Prostate gland (tissue), 2 donors: ENCODE results near the gene SPPL3. TPM values are rescaled to one million over a fixed set of nuclear protein-coding genes. Genes with fewer than 3 reads are reported as not detected.

ENCODE experiments used
- DNase-seq: peaks from one replicate; pipeline ENCODE4 v3.0.0-alpha.2; 2019; ENCODE audit warnings: low spot score
- H3K27ac ChIP-seq, 2 donors: fragments of 200-600 bp; sonication (generic); 2 replicates each; pipeline ENCODE4 v1.5.1; 2017 to 2019
- H3K27me3 ChIP-seq: fragments of 200-600 bp; sonication (generic); replicated peaks from 2 replicates; pipeline ENCODE4 v1.5.1; 2019; ENCODE audit not compliant: insufficient read depth
- H3K36me3 ChIP-seq, 2 donors: fragments of 200-600 bp; sonication (generic); 1 replicate in 1 of 2; 2 replicates in 1 of 2; pipeline versions ENCODE4 v1.5.1 to v1.8.1; 2017 to 2019
- H3K4me1 ChIP-seq: fragments of 200-600 bp; sonication (generic); replicated peaks from 2 replicates; pipeline ENCODE4 v1.5.1; 2019
- H3K4me3 ChIP-seq, 2 donors: fragments of 200-600 bp; sonication (generic); 2 replicates each; pipeline ENCODE4 v1.5.1; 2017 to 2019
- H3K9me3 ChIP-seq: fragments of 200-600 bp; sonication (generic); 2 replicates; pipeline ENCODE4 v1.5.1; 2017
- POLR2A ChIP-seq: fragments of 450-650 bp; IDR thresholded peaks from one replicate; pipeline ENCODE4 v1.6.1; 2016; ENCODE audit warnings: antibody characterized with exemption, mild to moderate bottlenecking
- POLR2AphosphoS5 ChIP-seq: sonication (generic); formaldehyde crosslinking; IDR thresholded peaks from one replicate; pipeline ENCODE4 v1.6.1; 2017; ENCODE audit warnings: antibody characterized with exemption
- WGBS: methylation state at CpG from one replicate; pipeline ENCODE4 v1.1.5; 2018; 5-methylcytosine and 5-hydroxymethylcytosine counted together
- intact Hi-C: fragments of 100-400 bp; cut with DNase I; formaldehyde crosslinking; loops from one replicate; pipeline ENCODE4 v1.14.2; 2022
- total RNA-seq, 2 donors: library from RNA; depleted of rRNA; stranded (reverse); fragments of >200 nt; gene quantifications; one replicate each; pipeline ENCODE4 v1.1.0, GENCODE V29; 2016
- TF ChIP-seq, protein P1 (sequence below), 4 experiments: fragments of 200-600 bp in 2 of 4; fragments of 450-650 bp in 2 of 4; sonication (generic) in 2 of 4; IDR thresholded peaks; 1 replicate in 3 of 4; 2 replicates in 1 of 4; pipeline ENCODE4 v1.5.1; 2016 to 2019; ENCODE audit warnings: antibody characterized with exemption in 4 of 4, mild to moderate bottlenecking in 2 of 4, moderate library complexity in 2 of 4

Gene SPPL3
- total RNA-seq, 2 donors from 2014 or later: 36.0 to 37.1 TPM

DNA sequence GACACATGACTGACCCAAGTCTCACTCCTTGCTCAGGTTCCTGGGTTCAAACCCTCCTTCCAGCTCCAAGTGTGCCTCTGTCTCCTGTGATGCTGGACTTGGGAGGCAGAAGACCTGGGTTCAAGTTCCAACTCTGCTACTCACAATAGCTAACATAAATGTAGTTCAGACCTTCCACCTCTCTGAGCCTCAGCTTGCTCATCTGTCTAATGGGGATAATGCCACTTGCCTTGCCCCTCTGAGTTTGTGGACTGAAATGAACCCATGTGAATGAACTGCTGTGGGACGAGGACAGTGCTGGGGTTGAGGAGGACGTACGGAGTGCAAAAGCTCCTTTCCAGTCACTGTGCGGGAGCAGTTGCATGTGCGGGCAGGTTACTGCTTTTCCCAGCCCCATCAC, 137.6 kb downstream of the SPPL3 start:
- intact Hi-C loops: no loop called here
- Histone ChIP-seq H3K4me1 (peaks cover 4% of the 10 kb centered on the region), H3K27ac (no peak overlapping the region), H3K4me3 (no peak overlapping the region), H3K9me3 (no peaks in the 10 kb centered on the region), H3K36me3 (peaks cover 3 to 26% of the 10 kb centered on the region in 2 donors), H3K27me3 (no peaks in the 10 kb centered on the region)
- no peak for DNase-seq
- 76% methylated on average over 5 of the region's 5 CpGs for WGBS
- TF ChIP-seq, protein P1, sequence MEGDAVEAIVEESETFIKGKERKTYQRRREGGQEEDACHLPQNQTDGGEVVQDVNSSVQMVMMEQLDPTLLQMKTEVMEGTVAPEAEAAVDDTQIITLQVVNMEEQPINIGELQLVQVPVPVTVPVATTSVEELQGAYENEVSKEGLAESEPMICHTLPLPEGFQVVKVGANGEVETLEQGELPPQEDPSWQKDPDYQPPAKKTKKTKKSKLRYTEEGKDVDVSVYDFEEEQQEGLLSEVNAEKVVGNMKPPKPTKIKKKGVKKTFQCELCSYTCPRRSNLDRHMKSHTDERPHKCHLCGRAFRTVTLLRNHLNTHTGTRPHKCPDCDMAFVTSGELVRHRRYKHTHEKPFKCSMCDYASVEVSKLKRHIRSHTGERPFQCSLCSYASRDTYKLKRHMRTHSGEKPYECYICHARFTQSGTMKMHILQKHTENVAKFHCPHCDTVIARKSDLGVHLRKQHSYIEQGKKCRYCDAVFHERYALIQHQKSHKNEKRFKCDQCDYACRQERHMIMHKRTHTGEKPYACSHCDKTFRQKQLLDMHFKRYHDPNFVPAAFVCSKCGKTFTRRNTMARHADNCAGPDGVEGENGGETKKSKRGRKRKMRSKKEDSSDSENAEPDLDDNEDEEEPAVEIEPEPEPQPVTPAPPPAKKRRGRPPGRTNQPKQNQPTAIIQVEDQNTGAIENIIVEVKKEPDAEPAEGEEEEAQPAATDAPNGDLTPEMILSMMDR (IDR thresholded peaks at IDR 0.05): no peak
- TF ChIP-seq POLR2A: no peak
- TF ChIP-seq POLR2AphosphoS5: no peak

GRCh38 chr12:120764816-120765215, 139.3 kb downstream of the SPPL3 start:
- 86% methylated on average over 9 of the region's 9 CpGs for WGBS
- H3K36me3 ChIP-seq: peaks cover 3 to 26% of the 10 kb centered on the region in 2 donors
- intact Hi-C loops: no loop called here

DNA sequence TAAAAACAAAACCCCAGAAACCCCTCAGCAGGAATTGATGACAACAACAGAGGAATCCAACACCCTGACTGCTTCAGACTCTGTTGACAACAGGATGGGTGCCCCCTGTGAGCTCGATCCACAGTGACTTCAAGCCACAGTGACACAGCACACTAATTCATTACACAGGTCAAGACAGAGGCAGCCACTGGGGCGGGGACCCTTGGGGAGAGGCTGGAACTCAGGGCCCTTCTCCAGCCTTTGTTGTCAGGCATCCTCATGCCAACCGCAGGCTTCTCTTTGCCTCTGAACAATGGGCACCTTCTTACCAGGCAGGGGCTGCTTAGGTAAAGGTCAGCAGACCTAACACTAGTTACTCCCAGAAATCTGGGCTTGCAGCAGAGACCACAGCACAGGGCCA, 140.9 kb downstream of the SPPL3 start:
- Histone ChIP-seq H3K4me3 (no peak overlapping the region), H3K27ac (no peak overlapping the region), H3K4me1 (peaks cover 5% of the 10 kb centered on the region), H3K9me3 (no peaks in the 10 kb centered on the region), H3K27me3 (no peaks in the 10 kb centered on the region), H3K36me3 (peaks cover 3 to 20% of the 10 kb centered on the region in 2 donors)
- TF ChIP-seq, protein P1 (IDR thresholded peaks at IDR 0.05): no peak
- TF ChIP-seq POLR2AphosphoS5: no peak
- no peak for TF ChIP-seq POLR2A
- 64% methylated on average over 3 of the region's 3 CpGs for WGBS
- intact Hi-C loops: no loop called here
- DNase-seq: no peak

More at GRCh38 chr12:120764816-120765215, 139.3 kb downstream of the SPPL3 start:
- TF ChIP-seq, protein P1 (IDR thresholded peaks at IDR 0.05): no peak
- TF ChIP-seq POLR2AphosphoS5 (no peak), POLR2A (no peak)
- Histone ChIP-seq H3K27ac (no peak overlapping the region), H3K4me3 (no peak overlapping the region), H3K27me3 (no peaks in the 10 kb centered on the region), H3K4me1 (peaks cover 5% of the 10 kb centered on the region), H3K9me3 (no peaks in the 10 kb centered on the region)
- no peak for DNase-seq

- Histone ChIP-seq H3K27ac (peak overlapping the region; percentile 55 to 70), H3K4me1 (peaks cover 5% of the 10 kb centered on the region), H3K9me3 (no peaks in the 10 kb centered on the region), H3K4me3 (no peak overlapping the region), H3K36me3 (peaks cover 3 to 11% of the 10 kb centered on the region in 2 donors), H3K27me3 (no peaks in the 10 kb centered on the region)
- intact Hi-C loops: no loop called here
- no peak for DNase-seq
- WGBS: 42% methylated on average over 6 of the region's 6 CpGs
- TF ChIP-seq, protein P1 (IDR thresholded peaks at IDR 0.05): no peak
These were observed 142.1 kb downstream of the SPPL3 start for GRCh38 chr12:120762086-120762485.

- Histone ChIP-seq H3K4me3 (no peak overlapping the region), H3K27ac (peak overlapping the region; percentile 55 to 70), H3K4me1 (peaks cover 5% of the 10 kb centered on the region), H3K27me3 (no peaks in the 10 kb centered on the region), H3K9me3 (no peaks in the 10 kb centered on the region), H3K36me3 (peaks cover 3 to 10% of the 10 kb centered on the region in 2 donors)
- TF ChIP-seq POLR2AphosphoS5 (peak; percentile 86), POLR2A (no peak)
- TF ChIP-seq, protein P1 (IDR thresholded peaks at IDR 0.05): no peak
- peak; percentile 77 for DNase-seq
- intact Hi-C loops: no loop called here
- WGBS: 38% methylated on average over 9 of the region's 9 CpGs
These were observed 142.6 kb downstream of the SPPL3 start for GRCh38 chr12:120761519-120761934.
